ENCODE data around the gene DTX3L. TPM values are rescaled to one million over a fixed set of nuclear protein-coding genes. Genes with fewer than 3 reads are reported as not detected.

Gene DTX3L
- total and polyA plus RNA-seq, 10 of the 15 experiments (the other 5 are each of a cell fraction or from before 2014, with no cell fraction given): 9.9 to 41.4 (median 21.7) TPM

DNA sequence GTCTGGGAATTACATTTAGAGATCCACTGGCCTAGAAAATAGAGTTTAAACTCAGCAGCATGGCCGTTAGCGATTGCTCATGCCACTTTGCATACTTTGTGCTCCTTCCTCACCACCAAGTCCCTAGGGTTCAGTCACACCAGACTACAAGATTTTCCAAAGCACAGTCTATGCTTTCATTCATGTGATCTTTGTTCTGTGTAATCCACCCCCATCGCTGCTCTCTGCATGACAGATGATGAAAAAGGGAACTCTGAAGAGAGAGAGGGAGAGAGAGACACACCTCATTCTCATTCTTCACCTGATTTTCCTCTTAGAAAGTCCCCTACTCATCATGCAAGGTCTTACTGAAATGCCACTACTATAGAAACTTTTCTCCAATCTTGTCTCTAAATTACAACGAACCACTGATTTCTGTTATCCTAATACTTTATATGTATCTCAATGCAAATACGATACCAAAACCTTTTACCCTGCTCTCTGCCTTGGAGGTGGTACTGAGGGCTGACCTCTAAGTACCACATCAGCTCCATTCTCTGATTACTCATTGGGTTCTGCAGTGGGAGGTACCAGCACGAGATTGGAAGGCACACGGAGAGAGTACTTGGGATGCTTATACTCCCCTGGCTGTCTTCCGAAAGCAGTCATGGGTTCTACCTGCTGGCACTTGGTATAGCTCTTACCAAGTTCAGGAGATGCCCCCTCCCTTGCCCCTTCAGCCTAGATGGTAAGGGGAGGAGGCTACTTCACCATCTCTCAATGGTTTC lies 12.2 kb downstream of the DTX3L start (continued):
- TF ChIP-seq TARDBP (IDR thresholded peaks at IDR 0.05; ENCODE audit: borderline replicate concordance) (no peak), YY1 (IDR thresholded peaks at IDR 0.05; ENCODE audit: low read depth, low read length) (peak; percentile 74), POLR2AphosphoS2 (IDR thresholded peaks at IDR 0.05; ENCODE audit: low read depth, low read length) (peak; percentile 58; the same call in 1 of the 2 replicates), KAT2A (conservative IDR thresholded peaks at IDR 0.05; ENCODE audit: control insufficient read depth, low read depth, low read length) (no peak), MEF2A (IDR thresholded peaks at IDR 0.05; ENCODE audit: insufficient read depth, low read depth, low read length) (peak; percentile 64; the same call in 1 of the 2 replicates), ESRRA (IDR thresholded peaks at IDR 0.05; ENCODE audit: low read length) (0 out of 2 replicates have a peak, but pooled peaks have one; percentile 29), ZNF24 (IDR thresholded peaks at IDR 0.05) (peak; percentile 83), SREBF2 (IDR thresholded peaks at IDR 0.05; ENCODE audit: low read length) (no peak), ZNF217 (IDR thresholded peaks at IDR 0.05) (peak; percentile 74; the same call in 1 of the 2 replicates), BCL11A (IDR thresholded peaks at IDR 0.05; ENCODE audit: low read depth, low read length) (peak; percentile 91), CBFB (IDR thresholded peaks at IDR 0.05; ENCODE audit: low read depth) (peak; percentile 85), SIN3A (IDR thresholded peaks at IDR 0.05; ENCODE audit: low read depth, low read length) (no peak), RUNX3 (IDR thresholded peaks at IDR 0.05; ENCODE audit: low read length) (peak; percentile 80), IKZF2 (IDR thresholded peaks at IDR 0.05) (peak; percentile 99), NR2F1 (conservative IDR thresholded peaks at IDR 0.05) (peak; percentile 86), SMAD1 (IDR thresholded peaks at IDR 0.05; ENCODE audit: low read depth, partially characterized antibody) (no peak)
- TF ChIP-seq, protein P1, sequence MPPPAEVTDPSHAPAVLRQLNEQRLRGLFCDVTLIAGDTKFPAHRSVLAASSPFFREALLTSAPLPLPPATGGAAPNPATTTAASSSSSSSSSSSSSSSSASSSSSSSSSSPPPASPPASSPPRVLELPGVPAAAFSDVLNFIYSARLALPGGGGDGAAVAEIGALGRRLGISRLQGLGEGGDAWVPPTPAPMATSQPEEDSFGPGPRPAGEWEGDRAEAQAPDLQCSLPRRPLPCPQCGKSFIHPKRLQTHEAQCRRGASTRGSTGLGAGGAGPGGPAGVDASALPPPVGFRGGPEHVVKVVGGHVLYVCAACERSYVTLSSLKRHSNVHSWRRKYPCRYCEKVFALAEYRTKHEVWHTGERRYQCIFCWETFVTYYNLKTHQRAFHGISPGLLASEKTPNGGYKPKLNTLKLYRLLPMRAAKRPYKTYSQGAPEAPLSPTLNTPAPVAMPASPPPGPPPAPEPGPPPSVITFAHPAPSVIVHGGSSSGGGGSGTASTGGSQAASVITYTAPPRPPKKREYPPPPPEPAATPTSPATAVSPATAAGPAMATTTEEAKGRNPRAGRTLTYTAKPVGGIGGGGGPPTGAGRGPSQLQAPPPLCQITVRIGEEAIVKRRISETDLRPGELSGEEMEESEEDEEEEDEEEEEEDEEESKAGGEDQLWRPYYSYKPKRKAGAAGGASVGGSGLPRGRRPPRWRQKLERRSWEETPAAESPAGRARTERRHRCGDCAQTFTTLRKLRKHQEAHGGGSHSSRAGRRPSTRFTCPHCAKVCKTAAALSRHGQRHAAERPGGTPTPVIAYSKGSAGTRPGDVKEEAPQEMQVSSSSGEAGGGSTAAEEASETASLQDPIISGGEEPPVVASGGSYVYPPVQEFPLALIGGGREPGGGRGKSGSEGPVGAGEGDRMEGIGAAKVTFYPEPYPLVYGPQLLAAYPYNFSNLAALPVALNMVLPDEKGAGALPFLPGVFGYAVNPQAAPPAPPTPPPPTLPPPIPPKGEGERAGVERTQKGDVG (CRISPR knock-in tag; IDR thresholded peaks at IDR 0.05): no peak
- TF ChIP-seq, protein P2, sequence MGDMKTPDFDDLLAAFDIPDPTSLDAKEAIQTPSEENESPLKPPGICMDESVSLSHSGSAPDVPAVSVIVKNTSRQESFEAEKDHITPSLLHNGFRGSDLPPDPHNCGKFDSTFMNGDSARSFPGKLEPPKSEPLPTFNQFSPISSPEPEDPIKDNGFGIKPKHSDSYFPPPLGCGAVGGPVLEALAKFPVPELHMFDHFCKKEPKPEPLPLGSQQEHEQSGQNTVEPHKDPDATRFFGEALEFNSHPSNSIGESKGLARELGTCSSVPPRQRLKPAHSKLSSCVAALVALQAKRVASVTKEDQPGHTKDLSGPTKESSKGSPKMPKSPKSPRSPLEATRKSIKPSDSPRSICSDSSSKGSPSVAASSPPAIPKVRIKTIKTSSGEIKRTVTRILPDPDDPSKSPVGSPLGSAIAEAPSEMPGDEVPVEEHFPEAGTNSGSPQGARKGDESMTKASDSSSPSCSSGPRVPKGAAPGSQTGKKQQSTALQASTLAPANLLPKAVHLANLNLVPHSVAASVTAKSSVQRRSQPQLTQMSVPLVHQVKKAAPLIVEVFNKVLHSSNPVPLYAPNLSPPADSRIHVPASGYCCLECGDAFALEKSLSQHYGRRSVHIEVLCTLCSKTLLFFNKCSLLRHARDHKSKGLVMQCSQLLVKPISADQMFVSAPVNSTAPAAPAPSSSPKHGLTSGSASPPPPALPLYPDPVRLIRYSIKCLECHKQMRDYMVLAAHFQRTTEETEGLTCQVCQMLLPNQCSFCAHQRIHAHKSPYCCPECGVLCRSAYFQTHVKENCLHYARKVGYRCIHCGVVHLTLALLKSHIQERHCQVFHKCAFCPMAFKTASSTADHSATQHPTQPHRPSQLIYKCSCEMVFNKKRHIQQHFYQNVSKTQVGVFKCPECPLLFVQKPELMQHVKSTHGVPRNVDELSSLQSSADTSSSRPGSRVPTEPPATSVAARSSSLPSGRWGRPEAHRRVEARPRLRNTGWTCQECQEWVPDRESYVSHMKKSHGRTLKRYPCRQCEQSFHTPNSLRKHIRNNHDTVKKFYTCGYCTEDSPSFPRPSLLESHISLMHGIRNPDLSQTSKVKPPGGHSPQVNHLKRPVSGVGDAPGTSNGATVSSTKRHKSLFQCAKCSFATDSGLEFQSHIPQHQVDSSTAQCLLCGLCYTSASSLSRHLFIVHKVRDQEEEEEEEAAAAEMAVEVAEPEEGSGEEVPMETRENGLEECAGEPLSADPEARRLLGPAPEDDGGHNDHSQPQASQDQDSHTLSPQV (IDR thresholded peaks at IDR 0.05): no peak
- TF ChIP-seq, protein P3, sequence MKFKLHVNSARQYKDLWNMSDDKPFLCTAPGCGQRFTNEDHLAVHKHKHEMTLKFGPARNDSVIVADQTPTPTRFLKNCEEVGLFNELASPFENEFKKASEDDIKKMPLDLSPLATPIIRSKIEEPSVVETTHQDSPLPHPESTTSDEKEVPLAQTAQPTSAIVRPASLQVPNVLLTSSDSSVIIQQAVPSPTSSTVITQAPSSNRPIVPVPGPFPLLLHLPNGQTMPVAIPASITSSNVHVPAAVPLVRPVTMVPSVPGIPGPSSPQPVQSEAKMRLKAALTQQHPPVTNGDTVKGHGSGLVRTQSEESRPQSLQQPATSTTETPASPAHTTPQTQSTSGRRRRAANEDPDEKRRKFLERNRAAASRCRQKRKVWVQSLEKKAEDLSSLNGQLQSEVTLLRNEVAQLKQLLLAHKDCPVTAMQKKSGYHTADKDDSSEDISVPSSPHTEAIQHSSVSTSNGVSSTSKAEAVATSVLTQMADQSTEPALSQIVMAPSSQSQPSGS (IDR thresholded peaks at IDR 0.05; ENCODE audit: low read length): peak; percentile 93
- TF ChIP-seq, protein P4, sequence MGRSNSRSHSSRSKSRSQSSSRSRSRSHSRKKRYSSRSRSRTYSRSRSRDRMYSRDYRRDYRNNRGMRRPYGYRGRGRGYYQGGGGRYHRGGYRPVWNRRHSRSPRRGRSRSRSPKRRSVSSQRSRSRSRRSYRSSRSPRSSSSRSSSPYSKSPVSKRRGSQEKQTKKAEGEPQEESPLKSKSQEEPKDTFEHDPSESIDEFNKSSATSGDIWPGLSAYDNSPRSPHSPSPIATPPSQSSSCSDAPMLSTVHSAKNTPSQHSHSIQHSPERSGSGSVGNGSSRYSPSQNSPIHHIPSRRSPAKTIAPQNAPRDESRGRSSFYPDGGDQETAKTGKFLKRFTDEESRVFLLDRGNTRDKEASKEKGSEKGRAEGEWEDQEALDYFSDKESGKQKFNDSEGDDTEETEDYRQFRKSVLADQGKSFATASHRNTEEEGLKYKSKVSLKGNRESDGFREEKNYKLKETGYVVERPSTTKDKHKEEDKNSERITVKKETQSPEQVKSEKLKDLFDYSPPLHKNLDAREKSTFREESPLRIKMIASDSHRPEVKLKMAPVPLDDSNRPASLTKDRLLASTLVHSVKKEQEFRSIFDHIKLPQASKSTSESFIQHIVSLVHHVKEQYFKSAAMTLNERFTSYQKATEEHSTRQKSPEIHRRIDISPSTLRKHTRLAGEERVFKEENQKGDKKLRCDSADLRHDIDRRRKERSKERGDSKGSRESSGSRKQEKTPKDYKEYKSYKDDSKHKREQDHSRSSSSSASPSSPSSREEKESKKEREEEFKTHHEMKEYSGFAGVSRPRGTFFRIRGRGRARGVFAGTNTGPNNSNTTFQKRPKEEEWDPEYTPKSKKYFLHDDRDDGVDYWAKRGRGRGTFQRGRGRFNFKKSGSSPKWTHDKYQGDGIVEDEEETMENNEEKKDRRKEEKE (IDR thresholded peaks at IDR 0.05): no peak
